IgD-negative memory B cell (primary cell): Measurements from ENCODE around the gene NUP210L. TPM values are rescaled to one million over a fixed set of nuclear protein-coding genes. Genes with fewer than 3 reads are reported as not detected.

Source experiments
- H3K27ac Mint-ChIP-seq, 3 donors: one replicate each; pipeline ENCODE4 v1.8.0; 2020 to 2022; ENCODE audit warnings: mild to moderate bottlenecking in 3 of 3, mixed read lengths in 3 of 3, moderate library complexity in 1 of 3
- H3K27me3 Mint-ChIP-seq: one replicate; pipeline ENCODE4 v1.8.0; 2021; ENCODE audit warnings: mixed read lengths
- H3K36me3 Mint-ChIP-seq: one replicate; pipeline ENCODE4 v1.8.0; 2020; ENCODE audit warnings: mild to moderate bottlenecking, mixed read lengths
- H3K4me1 Mint-ChIP-seq, 3 donors: one replicate each; pipeline ENCODE4 v1.8.0; 2020 to 2022; ENCODE audit warnings: mixed read lengths in 3 of 3, mild to moderate bottlenecking in 1 of 3
- H3K4me3 Mint-ChIP-seq, 4 donors: one replicate each; pipeline ENCODE4 v1.8.0; 2020 to 2022; ENCODE audit warnings: mild to moderate bottlenecking in 4 of 4, mixed read lengths in 4 of 4, moderate library complexity in 3 of 4
- H3K9me3 Mint-ChIP-seq, 3 donors: one replicate each; pipeline ENCODE4 v1.8.0; 2020 to 2021; ENCODE audit warnings: mixed read lengths in 3 of 3, mild to moderate bottlenecking in 1 of 3
- polyA plus RNA-seq: library from polyadenylated mRNA; unstranded; fragments of 300-500 nt; fragmentation: Illumina TruSeq; gene quantifications from one replicate; pipeline ENCODE4 v1.2.3, GENCODE V29; 2021

Gene NUP210L
- polyA plus RNA-seq, 1 donor from 2014 or later, result not detected

GRCh38 chr1:153962088-153963029, 192.5 kb downstream of the NUP210L start:
- no peaks in the 10 kb centered on the region for H3K36me3 Mint-ChIP-seq
- H3K27ac Mint-ChIP-seq, result peak overlapping the region; percentile 86 to 94 (median 88)
- H3K4me1 Mint-ChIP-seq, result peaks cover 19 to 42% (median 37%) of the 10 kb centered on the region in 3 donors
- H3K4me3 Mint-ChIP-seq, result peak overlapping the region; percentile 89 to 98 (median 94)
- no peaks in the 10 kb centered on the region for H3K27me3 Mint-ChIP-seq
- H3K9me3 Mint-ChIP-seq, result no peaks in the 10 kb centered on the region

- Mint-ChIP-seq H3K36me3 (no peaks in the 10 kb centered on the region), H3K4me1 (peaks cover 18 to 46% (median 40%) of the 10 kb centered on the region in 3 donors), H3K27me3 (no peaks in the 10 kb centered on the region), H3K4me3 (peak overlapping the region; percentile 36 to 89 (median 62)), H3K9me3 (no peaks in the 10 kb centered on the region), H3K27ac (peak overlapping the region in 2 of 3 donors; percentile 73 to 86)
These were observed 193.5 kb downstream of the NUP210L start for GRCh38 chr1:153961421-153961820.

- no peaks in the 10 kb centered on the region for H3K9me3 Mint-ChIP-seq
- peak overlapping the region in 3 of 4 donors; percentile 27 to 89 (median 49) for H3K4me3 Mint-ChIP-seq
These were observed 194.7 kb downstream of the NUP210L start for GRCh38 chr1:153960206-153960605.

GRCh38 chr1:153959454-153959853, 195.4 kb downstream of the NUP210L start:
- Mint-ChIP-seq H3K4me3 (peak overlapping the region in 2 of 4 donors; percentile 31 to 89), H3K9me3 (no peaks in the 10 kb centered on the region), H3K27ac (peak overlapping the region in 2 of 3 donors; percentile 9 to 77), H3K27me3 (no peaks in the 10 kb centered on the region), H3K36me3 (no peaks in the 10 kb centered on the region), H3K4me1 (peaks cover 12 to 51% (median 40%) of the 10 kb centered on the region in 3 donors)

More at GRCh38 chr1:153960206-153960605, 194.7 kb downstream of the NUP210L start:
- no peaks in the 10 kb centered on the region for H3K27me3 Mint-ChIP-seq
- peaks cover 12 to 45% (median 40%) of the 10 kb centered on the region in 3 donors for H3K4me1 Mint-ChIP-seq
- H3K27ac Mint-ChIP-seq, result no peak overlapping the region
- no peaks in the 10 kb centered on the region for H3K36me3 Mint-ChIP-seq

GRCh38 chr1:153958961-153959260, 196.0 kb downstream of the NUP210L start:
- H3K4me1 Mint-ChIP-seq, result peaks cover 17 to 52% (median 39%) of the 10 kb centered on the region in 3 donors
- peak overlapping the region; percentile 89 to 99 (median 98) for H3K4me3 Mint-ChIP-seq
- H3K9me3 Mint-ChIP-seq, result no peaks in the 10 kb centered on the region
- H3K36me3 Mint-ChIP-seq, result no peaks in the 10 kb centered on the region
- no peaks in the 10 kb centered on the region for H3K27me3 Mint-ChIP-seq
- H3K27ac Mint-ChIP-seq, result peak overlapping the region; percentile 77 to 98 (median 98)

GRCh38 chr1:153958111-153958960, 196.5 kb downstream of the NUP210L start, which contains the start of gene CRTC2:
Gene CRTC2, minus strand, starts transcription at chr1:153958612. Its CDS starts 115 bp downstream, at chr1:153958497.
- H3K4me3 Mint-ChIP-seq, result peak within 1 kb of the TSS; percentile 89 to 99 (median 98)
- no peaks in the 10 kb centered on the region for H3K9me3 Mint-ChIP-seq
- peaks cover 13 to 51% (median 34%) of the 10 kb centered on the region in 3 donors for H3K4me1 Mint-ChIP-seq
- H3K36me3 Mint-ChIP-seq, result no peaks in the 10 kb centered on the region
- H3K27ac Mint-ChIP-seq, result peak within 1 kb of the TSS; percentile 77 to 98 (median 98)
- H3K27me3 Mint-ChIP-seq, result no peaks in the 10 kb centered on the region

GRCh38 chr1:153957744-153958110, 197.1 kb downstream of the NUP210L start:
- H3K27me3 Mint-ChIP-seq, result no peaks in the 10 kb centered on the region
- H3K36me3 Mint-ChIP-seq, result no peaks in the 10 kb centered on the region
- H3K4me1 Mint-ChIP-seq, result peaks cover 12 to 51% (median 36%) of the 10 kb centered on the region in 3 donors
- H3K27ac Mint-ChIP-seq, result peak overlapping the region; percentile 77 to 98 (median 98)
- peak overlapping the region; percentile 89 to 99 (median 98) for H3K4me3 Mint-ChIP-seq
- no peaks in the 10 kb centered on the region for H3K9me3 Mint-ChIP-seq

GRCh38 chr1:153956997-153957715, 197.7 kb downstream of the NUP210L start:
- Mint-ChIP-seq H3K4me1 (peaks cover 12 to 46% (median 31%) of the 10 kb centered on the region in 3 donors), H3K27me3 (no peaks in the 10 kb centered on the region), H3K4me3 (peak overlapping the region; percentile 89 to 99 (median 98)), H3K36me3 (no peaks in the 10 kb centered on the region), H3K9me3 (no peaks in the 10 kb centered on the region), H3K27ac (peak overlapping the region; percentile 77 to 98 (median 98))

GRCh38 chr1:153954826-153955225, 200.0 kb downstream of the NUP210L start:
- H3K4me1 Mint-ChIP-seq, result peaks cover 12 to 41% (median 27%) of the 10 kb centered on the region in 3 donors
- H3K4me3 Mint-ChIP-seq, result peak overlapping the region in 1 of 4 donors; percentile 74
- H3K36me3 Mint-ChIP-seq, result no peaks in the 10 kb centered on the region
- H3K27me3 Mint-ChIP-seq, result no peaks in the 10 kb centered on the region
- H3K9me3 Mint-ChIP-seq, result no peaks in the 10 kb centered on the region
- peak overlapping the region in 1 of 3 donors; percentile 63 for H3K27ac Mint-ChIP-seq

- H3K9me3 Mint-ChIP-seq, result no peaks in the 10 kb centered on the region
- H3K36me3 Mint-ChIP-seq, result no peaks in the 10 kb centered on the region
- H3K4me3 Mint-ChIP-seq, result peak overlapping the region in 2 of 4 donors; percentile 17 to 74
- H3K4me1 Mint-ChIP-seq, result peaks cover 12 to 41% (median 25%) of the 10 kb centered on the region in 3 donors
- H3K27me3 Mint-ChIP-seq, result no peaks in the 10 kb centered on the region
- H3K27ac Mint-ChIP-seq, result peak overlapping the region in 2 of 3 donors; percentile 9 to 61
These were observed 201.0 kb downstream of the NUP210L start for GRCh38 chr1:153953859-153954365.

GRCh38 chr1:153951801-153952200, 203.1 kb downstream of the NUP210L start:
- Mint-ChIP-seq H3K36me3 (no peaks in the 10 kb centered on the region), H3K4me1 (peaks cover 11 to 36% (median 24%) of the 10 kb centered on the region in 3 donors), H3K9me3 (no peaks in the 10 kb centered on the region), H3K27me3 (no peaks in the 10 kb centered on the region), H3K27ac (no peak overlapping the region), H3K4me3 (no peak overlapping the region)

- H3K4me3 Mint-ChIP-seq, result peak overlapping the region in 1 of 4 donors; percentile 84
- no peaks in the 10 kb centered on the region for H3K27me3 Mint-ChIP-seq
- no peaks in the 10 kb centered on the region for H3K9me3 Mint-ChIP-seq
- H3K36me3 Mint-ChIP-seq, result no peaks in the 10 kb centered on the region
- H3K27ac Mint-ChIP-seq, result peak overlapping the region in 1 of 3 donors; percentile 96
- peaks cover 10 to 31% (median 20%) of the 10 kb centered on the region in 3 donors for H3K4me1 Mint-ChIP-seq
These were observed 203.7 kb downstream of the NUP210L start for GRCh38 chr1:153951183-153951582.

- Mint-ChIP-seq H3K4me1 (peaks cover 15 to 27% (median 23%) of the 10 kb centered on the region in 3 donors), H3K27me3 (no peaks in the 10 kb centered on the region), H3K36me3 (peaks cover 6% of the 10 kb centered on the region), H3K27ac (peak within 1 kb of the TSS; percentile 98 to 100 (median 99)), H3K4me3 (peak within 1 kb of the TSS; percentile 91 to 99 (median 96)), H3K9me3 (no peaks in the 10 kb centered on the region)
These were observed 208.1 kb downstream of the NUP210L start, which contains the start of gene DENND4B for GRCh38 chr1:153946622-153947241. Gene DENND4B, minus strand, starts transcription at chr1:153946718. Its CDS starts 2,344 bp downstream, at chr1:153944374.
